Heart right ventricle (tissue), 16 donors: ENCODE results near the gene ZBTB3. TPM values are rescaled to one million over a fixed set of nuclear protein-coding genes. Genes with fewer than 3 reads are reported as not detected.

ENCODE experiments used
- ATAC-seq, 8 donors: fragments of 200-7000 bp; cut with Tn5 transposase; one replicate each; pipeline ENCODE4 v1.9.1; 2020; ENCODE audit warnings: mild to moderate bottlenecking in 8 of 8, moderate library complexity in 8 of 8, moderate number of reproducible peaks in 1 of 8
- DNase-seq, 2 donors: peaks; one replicate each; pipeline ENCODE4 v3.0.0-alpha.2; 2020
- H3K27ac ChIP-seq, 10 donors: fragments of 200-600 bp; sonication (generic) in 2 of 10; one replicate each; pipeline versions ENCODE4 v1.5.0 to v1.8.0; 2020 to 2022; ENCODE audit warnings: mild to moderate bottlenecking in 3 of 10
- H3K27me3 ChIP-seq, 7 donors: fragments of 200-600 bp; one replicate each; pipeline ENCODE4 v1.8.0; 2021 to 2022; ENCODE audit warnings: mild to moderate bottlenecking in 2 of 7
- H3K36me3 ChIP-seq, 9 donors: fragments of 200-600 bp; sonication (generic) in 1 of 9; one replicate each; pipeline versions ENCODE4 v1.5.0 to v1.8.0; 2020 to 2022; ENCODE audit warnings: mild to moderate bottlenecking in 2 of 9
- H3K4me1 ChIP-seq, 9 donors: fragments of 200-600 bp; sonication (generic) in 1 of 9; one replicate each; pipeline versions ENCODE4 v1.5.0 to v1.8.0; 2020 to 2022; ENCODE audit warnings: mild to moderate bottlenecking in 4 of 9
- H3K4me3 ChIP-seq, 10 donors: fragments of 200-600 bp; sonication (generic) in 2 of 10; one replicate each; pipeline versions ENCODE4 v1.5.0 to v1.8.0; 2020 to 2022; ENCODE audit warnings: mild to moderate bottlenecking in 7 of 10, moderate library complexity in 2 of 10
- H3K9me3 ChIP-seq, 11 donors: fragments of 200-600 bp in 10 of 11; sonication (generic) in 2 of 11; one replicate each; pipeline versions ENCODE4 v1.5.0 to v1.8.0; 2013 to 2022; ENCODE audit warnings: mild to moderate bottlenecking in 2 of 11, control low read depth in 1 of 11, moderate library complexity in 1 of 11
- WGBS, 2 donors: extraction: QIAGEN DNeasy Blood & Tissue Kit; methylation state at CpG; one replicate each; pipeline ENCODE4 v1.1.7; 2013; ENCODE audit warnings: inconsistent platforms in 1 of 2; 5-methylcytosine and 5-hydroxymethylcytosine counted together
- intact Hi-C, 10 donors: fragments of 100-400 bp; cut with DNase I; formaldehyde crosslinking; loops; one replicate each; pipeline versions ENCODE4 v1.11.1 to v1.14.2; 2022
- microRNA-seq, 2 donors: library from miRNA; unstranded; fragments of <30 nt; microRNA quantifications; one replicate each; pipeline ENCODE4 v1.2.0, GENCODE V29; 2021
- polyA plus RNA-seq, 2 donors: library from polyadenylated mRNA; stranded (reverse); fragments of 200-250 nt; gene quantifications; one replicate each; pipeline ENCODE4 v1.2.3, GENCODE V29; 2013
- total RNA-seq, 10 donors: library from RNA; stranded (reverse); fragmentation: NEBNext Ultra II Directional in 3 of 10; extraction: Animal tissue kit (Norgen Biotek cat#: 25700) in 3 of 10; gene quantifications; one replicate each; pipeline versions ENCODE4 v1.2.1 to v1.2.4, GENCODE V29; 2021 to 2023
- TF ChIP-seq, protein P1 (sequence below), 9 donors: fragments of 200-600 bp; sonication (generic) in 2 of 9; IDR thresholded peaks; one replicate each; pipeline versions ENCODE4 v1.5.0 to v1.8.0; 2021 to 2022; ENCODE audit warnings: antibody characterized with exemption in 9 of 9, mild to moderate bottlenecking in 5 of 9, moderate library complexity in 1 of 9
- donor health status: Arrhythmogenic right ventricular cardiomyopathy.
- donor health status: ischemic (EF 13 %, LVEDD 7.1; RV severe dilation, severe dysfunction).
- donor health status: healthy with polysubstance abuse.
- donor health status: DM: no; HTN: yes; CAD: no.
- donor health status: DM: no; HTN: no; CAD: no.
- donor health status: ischemic (EF 25% LVEDD 6.9; RV normal size, moderate dysfunction).
- donor health status: ischemic (EF 25% LVEDD 5.7; RV mildly dilated, moderate dysfunction).
- donor health status: healthy.
- donor health status: DM: yes; HTN: yes; CAD: no.
- donor health status: Ischemic cardiomyopathy.
- donor health status: ischemic (EF 35%, LVEDD 5.7; RV mildly dilated, moderate dysfunction).
- donor health status: nonischemic (EF 11% LVEDD 7.7; RV severe dilation, severe dysfunction).
- donor health status: DM: yes; HTN: yes; CAD: no.
- donor health status: PGD.
- donor health status: ischemic (EF 29% LVEDD 5.4; RV normal size, mild dysfunction).
- donor health status: nonischemic (EF 23%, LVEDD 6.1; RV moderate dilation, normal function).

Gene ZBTB3
- total and polyA plus RNA-seq, 12 donors = 2.2 to 14.9 (median 9.5) TPM

DNA sequence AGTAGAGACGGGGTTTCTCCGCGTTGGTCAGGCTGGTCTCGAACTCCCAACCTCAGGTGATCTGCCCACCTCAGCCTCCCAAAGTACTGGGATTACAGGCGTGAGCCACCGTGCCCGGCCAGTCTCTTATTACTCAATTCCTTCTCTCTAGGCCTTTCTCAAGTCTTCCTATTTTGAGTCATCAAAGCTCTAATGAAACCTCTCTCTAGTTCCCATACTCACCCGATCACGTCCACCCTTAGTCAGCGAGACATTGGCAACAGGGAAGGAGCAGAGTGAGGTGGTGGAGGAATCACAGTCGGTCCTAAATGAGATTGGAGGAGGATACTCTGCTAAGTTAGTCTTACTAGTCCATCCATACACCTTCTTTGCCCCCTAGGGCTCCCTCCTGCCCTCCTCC lies 51.7 kb downstream of the ZBTB3 start:
- Histone ChIP-seq H3K4me1 (peaks cover 12 to 34% (median 20%) of the 10 kb centered on the region in 9 donors), H3K27me3 (no peaks in the 10 kb centered on the region), H3K4me3 (no peak overlapping the region), H3K36me3 (peaks cover 0 to 45% (median 11%) of the 10 kb centered on the region in 9 donors), H3K27ac (peak overlapping the region in 1 of 10 donors; percentile 40), H3K9me3 (no peaks in the 10 kb centered on the region)
- WGBS, 2 donors = 89 to 93% methylated on average over 11 of the region's 11 CpGs
- intact Hi-C loops = no loop called here
- TF ChIP-seq, protein P1, sequence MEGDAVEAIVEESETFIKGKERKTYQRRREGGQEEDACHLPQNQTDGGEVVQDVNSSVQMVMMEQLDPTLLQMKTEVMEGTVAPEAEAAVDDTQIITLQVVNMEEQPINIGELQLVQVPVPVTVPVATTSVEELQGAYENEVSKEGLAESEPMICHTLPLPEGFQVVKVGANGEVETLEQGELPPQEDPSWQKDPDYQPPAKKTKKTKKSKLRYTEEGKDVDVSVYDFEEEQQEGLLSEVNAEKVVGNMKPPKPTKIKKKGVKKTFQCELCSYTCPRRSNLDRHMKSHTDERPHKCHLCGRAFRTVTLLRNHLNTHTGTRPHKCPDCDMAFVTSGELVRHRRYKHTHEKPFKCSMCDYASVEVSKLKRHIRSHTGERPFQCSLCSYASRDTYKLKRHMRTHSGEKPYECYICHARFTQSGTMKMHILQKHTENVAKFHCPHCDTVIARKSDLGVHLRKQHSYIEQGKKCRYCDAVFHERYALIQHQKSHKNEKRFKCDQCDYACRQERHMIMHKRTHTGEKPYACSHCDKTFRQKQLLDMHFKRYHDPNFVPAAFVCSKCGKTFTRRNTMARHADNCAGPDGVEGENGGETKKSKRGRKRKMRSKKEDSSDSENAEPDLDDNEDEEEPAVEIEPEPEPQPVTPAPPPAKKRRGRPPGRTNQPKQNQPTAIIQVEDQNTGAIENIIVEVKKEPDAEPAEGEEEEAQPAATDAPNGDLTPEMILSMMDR (IDR thresholded peaks at IDR 0.05) = no peak
- ATAC-seq (no peak), DNase-seq (no peak)

Small RNA genes within 50 kb of the gene (microRNA-seq; reads per million reads assigned to microRNA genes)
- 2.6 to 3.6 reads per million in 2 donors for gene MIR6514
- 0 reads per million in 2 donors for gene MIR6748

Other genes starting within 250 kb of the ZBTB3 start
- gene AHNAK, start 207.4 kb downstream of the ZBTB3 start, total RNA-seq = 100 to 1,000 TPM; 259 to 447 (median 386) TPM
- 100 to 1,000 TPM; 101 to 113 TPM for gene AHNAK, start 207.4 kb downstream of the ZBTB3 start, polyA plus RNA-seq
- 1,000 to 10,000 TPM in 5 of 10 donors, 100 to 1,000 TPM in 5; 784 to 1,131 (median 1,002) TPM for gene EEF1G, start 180.3 kb downstream of the ZBTB3 start, total RNA-seq
- gene EEF1G, start 180.3 kb downstream of the ZBTB3 start, polyA plus RNA-seq = 1,000 to 10,000 TPM in 1 of 2 donors, 100 to 1,000 TPM in 1; 555 to 1,173 TPM
- gene TUT1, start 162.6 kb downstream of the ZBTB3 start, total RNA-seq = 10 to 100 TPM in 8 of 10 donors, 1 to 10 TPM in 2; 8.2 to 17.9 (median 12.3) TPM
- gene TUT1, start 162.6 kb downstream of the ZBTB3 start, polyA plus RNA-seq = 10 to 100 TPM in 1 of 2 donors, 1 to 10 TPM in 1; 9.3 to 19.2 TPM
- 10 to 100 TPM; 25.0 to 45.3 (median 29.8) TPM for gene MTA2, start 152.3 kb downstream of the ZBTB3 start, total RNA-seq
- gene MTA2, start 152.3 kb downstream of the ZBTB3 start, polyA plus RNA-seq = 10 to 100 TPM; 22.1 to 35.3 TPM
- gene EML3, start 141.4 kb downstream of the ZBTB3 start, total RNA-seq = 10 to 100 TPM in 8 of 10 donors, 1 to 10 TPM in 2; 7.7 to 27.2 (median 15.2) TPM
- gene EML3, start 141.4 kb downstream of the ZBTB3 start, polyA plus RNA-seq = 10 to 100 TPM; 18.9 to 50.4 TPM
- 1 to 10 TPM in 8 of 10 donors, under 1 TPM in 2; 0.81 to 4.4 (median 1.8) TPM for gene ROM1, start 140.9 kb downstream of the ZBTB3 start, total RNA-seq
- 1 to 10 TPM; 5.3 to 6.6 TPM for gene ROM1, start 140.9 kb downstream of the ZBTB3 start, polyA plus RNA-seq
- gene B3GAT3, start 132.2 kb downstream of the ZBTB3 start, total RNA-seq = 10 to 100 TPM in 7 of 10 donors, 1 to 10 TPM in 3; 6.8 to 20.7 (median 10.6) TPM
- gene B3GAT3, start 132.2 kb downstream of the ZBTB3 start, polyA plus RNA-seq = 10 to 100 TPM; 29.5 to 41.2 TPM
- 100 to 1,000 TPM in 3 of 10 donors, 10 to 100 TPM in 7; 84.0 to 148 (median 96.7) TPM for gene GANAB, start 107.5 kb downstream of the ZBTB3 start, total RNA-seq
- gene GANAB, start 107.5 kb downstream of the ZBTB3 start, polyA plus RNA-seq = 10 to 100 TPM; 53.2 to 87.2 TPM
- 10 to 100 TPM in 8 of 10 donors, 1 to 10 TPM in 2; 9.7 to 15.0 (median 10.9) TPM for gene INTS5, start 100.9 kb downstream of the ZBTB3 start, total RNA-seq
- gene INTS5, start 100.9 kb downstream of the ZBTB3 start, polyA plus RNA-seq = 1 to 10 TPM; 2.8 to 8.3 TPM
- gene C11orf98, start 89.0 kb downstream of the ZBTB3 start, total RNA-seq = 10 to 100 TPM; 25.8 to 41.5 (median 30.0) TPM
- gene C11orf98, start 89.0 kb downstream of the ZBTB3 start, polyA plus RNA-seq = 100 to 1,000 TPM in 1 of 2 donors, 10 to 100 TPM in 1; 75.9 to 210 TPM
- 1 to 10 TPM; 2.4 to 7.7 (median 4.2) TPM for gene CSKMT, start 88.8 kb downstream of the ZBTB3 start, total RNA-seq
- gene CSKMT, start 88.8 kb downstream of the ZBTB3 start, polyA plus RNA-seq = 10 to 100 TPM in 1 of 2 donors, 1 to 10 TPM in 1; 8.8 to 15.7 TPM
- 1 to 10 TPM; 3.9 to 9.5 (median 5.5) TPM for gene UQCC3, start 82.5 kb downstream of the ZBTB3 start, total RNA-seq
- gene UQCC3, start 82.5 kb downstream of the ZBTB3 start, polyA plus RNA-seq = 10 to 100 TPM; 18.0 to 23.0 TPM
- gene LBHD1, start 81.9 kb downstream of the ZBTB3 start, total RNA-seq = 1 to 10 TPM; 1.6 to 4.9 (median 3.0) TPM
- 1 to 10 TPM; 1.6 to 6.4 TPM for gene LBHD1, start 81.9 kb downstream of the ZBTB3 start, polyA plus RNA-seq
- 100 to 1,000 TPM in 1 of 10 donors, 10 to 100 TPM in 9; 57.8 to 100 (median 81.2) TPM for gene UBXN1, start 75.1 kb downstream of the ZBTB3 start, total RNA-seq
- 100 to 1,000 TPM in 1 of 2 donors, 10 to 100 TPM in 1; 83.1 to 175 TPM for gene UBXN1, start 75.1 kb downstream of the ZBTB3 start, polyA plus RNA-seq
- gene LRRN4CL, start 64.6 kb downstream of the ZBTB3 start, total RNA-seq = 1 to 10 TPM; 2.0 to 9.5 (median 2.6) TPM
- gene LRRN4CL, start 64.6 kb downstream of the ZBTB3 start, polyA plus RNA-seq = 1 to 10 TPM; 1.9 to 2.8 TPM
- 10 to 100 TPM in 9 of 10 donors, 1 to 10 TPM in 1; 8.5 to 26.8 (median 15.7) TPM for gene BSCL2, start 46.7 kb downstream of the ZBTB3 start, total RNA-seq
- 10 to 100 TPM; 31.4 to 83.0 TPM for gene BSCL2, start 46.7 kb downstream of the ZBTB3 start, polyA plus RNA-seq
- gene GNG3, start 46.5 kb downstream of the ZBTB3 start, total RNA-seq = under 1 TPM in 4 of 10 donors, not detected in 6; 0.26 to 0.34 (median 0.31) TPM
- gene GNG3, start 46.5 kb downstream of the ZBTB3 start, polyA plus RNA-seq = under 1 TPM in 1 of 2 donors, not detected in 1; 0.16 TPM
- gene HNRNPUL2, start 26.7 kb downstream of the ZBTB3 start, total RNA-seq = 10 to 100 TPM; 26.9 to 40.9 (median 33.4) TPM
- 10 to 100 TPM; 21.4 to 35.3 TPM for gene HNRNPUL2, start 26.7 kb downstream of the ZBTB3 start, polyA plus RNA-seq
- gene TTC9C, start 25.7 kb downstream of the ZBTB3 start, total RNA-seq = 10 to 100 TPM in 9 of 10 donors, 1 to 10 TPM in 1; 9.4 to 16.2 (median 12.9) TPM
- gene TTC9C, start 25.7 kb downstream of the ZBTB3 start, polyA plus RNA-seq = 10 to 100 TPM; 20.3 to 20.8 TPM
- 10 to 100 TPM; 30.9 to 57.0 (median 42.9) TPM for gene POLR2G, start 7.4 kb upstream of the ZBTB3 start, total RNA-seq
- gene POLR2G, start 7.4 kb upstream of the ZBTB3 start, polyA plus RNA-seq = 100 to 1,000 TPM in 1 of 2 donors, 10 to 100 TPM in 1; 42.1 to 134 TPM
- gene TAF6L, start 17.2 kb upstream of the ZBTB3 start, total RNA-seq = 10 to 100 TPM in 3 of 10 donors, 1 to 10 TPM in 7; 7.7 to 14.7 (median 9.0) TPM
- 10 to 100 TPM; 12.7 to 18.9 TPM for gene TAF6L, start 17.2 kb upstream of the ZBTB3 start, polyA plus RNA-seq
- 10 to 100 TPM in 8 of 10 donors, 1 to 10 TPM in 2; 9.4 to 27.2 (median 17.4) TPM for gene TMEM179B, start 33.2 kb upstream of the ZBTB3 start, total RNA-seq
- 10 to 100 TPM; 24.8 to 54.4 TPM for gene TMEM179B, start 33.2 kb upstream of the ZBTB3 start, polyA plus RNA-seq
- gene TMEM223, start 37.8 kb upstream of the ZBTB3 start, total RNA-seq = 10 to 100 TPM; 21.9 to 28.6 (median 23.5) TPM
- 10 to 100 TPM; 30.9 to 75.3 TPM for gene TMEM223, start 37.8 kb upstream of the ZBTB3 start, polyA plus RNA-seq
- 10 to 100 TPM; 28.3 to 58.7 (median 36.7) TPM for gene NXF1, start 51.3 kb upstream of the ZBTB3 start, total RNA-seq
- 10 to 100 TPM; 66.6 to 96.7 TPM for gene NXF1, start 51.3 kb upstream of the ZBTB3 start, polyA plus RNA-seq
- gene STX5, start 77.9 kb upstream of the ZBTB3 start, total RNA-seq = 10 to 100 TPM; 16.8 to 27.0 (median 19.0) TPM
- 10 to 100 TPM; 13.6 to 31.9 TPM for gene STX5, start 77.9 kb upstream of the ZBTB3 start, polyA plus RNA-seq
- gene TEX54, start 78.7 kb upstream of the ZBTB3 start, total RNA-seq = not detected
- gene TEX54, start 78.7 kb upstream of the ZBTB3 start, polyA plus RNA-seq = not detected
- gene WDR74, start 85.4 kb upstream of the ZBTB3 start, total RNA-seq = 10 to 100 TPM; 17.7 to 31.2 (median 22.9) TPM
- 10 to 100 TPM; 48.3 to 62.4 TPM for gene WDR74, start 85.4 kb upstream of the ZBTB3 start, polyA plus RNA-seq
- 10 to 100 TPM; 32.0 to 78.4 (median 42.6) TPM for gene SLC3A2, start 126.7 kb upstream of the ZBTB3 start, total RNA-seq
- gene SLC3A2, start 126.7 kb upstream of the ZBTB3 start, polyA plus RNA-seq = 100 to 1,000 TPM in 1 of 2 donors, 10 to 100 TPM in 1; 36.2 to 110 TPM
- not detected for gene CHRM1, start 167.2 kb upstream of the ZBTB3 start, total RNA-seq
- gene CHRM1, start 167.2 kb upstream of the ZBTB3 start, polyA plus RNA-seq = not detected
- gene SLC22A6, start 230.8 kb upstream of the ZBTB3 start, total RNA-seq = not detected
- not detected for gene SLC22A6, start 230.8 kb upstream of the ZBTB3 start, polyA plus RNA-seq